NAMALWA (cell line): ENCODE data around the gene RAI1.

ENCODE experiments used
- DNase-seq: peaks from one replicate; pipeline ENCODE4 v3.0.0-alpha.2; 2015; ENCODE audit warnings: low spot score

Gene RAI1

DNA sequence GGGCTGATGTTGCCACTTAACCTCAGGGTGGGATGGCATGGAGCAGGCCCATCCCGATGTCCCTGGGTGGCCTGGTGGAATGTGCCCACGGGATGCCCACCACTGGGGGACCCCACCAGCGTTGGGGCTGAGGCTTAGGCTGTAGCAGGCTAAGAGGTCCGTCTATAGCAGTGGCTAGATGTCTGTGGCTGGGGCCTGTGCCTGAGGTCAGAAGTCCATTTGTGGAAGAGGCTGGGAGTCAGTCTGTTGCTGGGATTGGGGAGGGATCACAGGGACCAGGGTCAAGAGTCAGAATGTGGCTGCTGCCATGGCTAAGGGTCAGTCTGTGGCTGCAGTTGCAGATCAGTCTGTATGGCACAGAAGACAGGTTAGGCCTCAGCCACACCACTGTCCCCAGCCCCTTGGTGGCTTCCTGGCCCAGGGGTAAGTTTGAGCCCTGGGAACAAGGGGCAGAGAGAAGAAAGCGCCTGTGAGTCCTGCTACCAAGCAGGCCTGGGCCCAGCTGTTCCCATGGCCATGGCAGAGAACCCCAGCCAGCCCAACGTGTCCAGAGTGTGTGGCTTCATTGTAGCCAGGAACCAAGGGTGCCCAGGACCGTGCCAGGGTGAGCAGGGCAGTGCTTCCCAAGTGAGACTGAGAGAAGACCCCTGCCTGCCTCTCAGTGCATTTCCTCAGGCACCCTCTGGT, 35.7 kb downstream of the RAI1 start:
- no peak for DNase-seq

DNA sequence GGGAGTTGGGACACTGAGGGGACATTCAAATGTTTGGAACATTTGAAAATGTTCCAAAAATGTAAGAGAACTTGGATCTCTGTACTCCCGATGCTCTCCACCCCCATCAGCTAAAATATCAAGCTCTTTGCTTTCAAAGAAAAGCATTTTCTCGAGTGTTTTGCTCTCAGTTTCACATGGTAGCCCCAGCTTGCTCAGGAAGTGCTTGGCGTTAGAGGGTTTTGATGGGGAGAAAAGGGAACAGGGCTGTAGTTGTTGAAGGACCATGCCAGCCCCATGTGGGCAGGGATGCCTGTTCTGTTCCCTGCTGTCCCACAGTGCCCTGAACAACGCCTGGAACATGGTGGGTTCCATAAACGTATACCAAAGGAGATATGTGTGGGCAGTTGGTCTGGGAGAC, 37.0 kb downstream of the RAI1 start:
- no peak for DNase-seq

DNA sequence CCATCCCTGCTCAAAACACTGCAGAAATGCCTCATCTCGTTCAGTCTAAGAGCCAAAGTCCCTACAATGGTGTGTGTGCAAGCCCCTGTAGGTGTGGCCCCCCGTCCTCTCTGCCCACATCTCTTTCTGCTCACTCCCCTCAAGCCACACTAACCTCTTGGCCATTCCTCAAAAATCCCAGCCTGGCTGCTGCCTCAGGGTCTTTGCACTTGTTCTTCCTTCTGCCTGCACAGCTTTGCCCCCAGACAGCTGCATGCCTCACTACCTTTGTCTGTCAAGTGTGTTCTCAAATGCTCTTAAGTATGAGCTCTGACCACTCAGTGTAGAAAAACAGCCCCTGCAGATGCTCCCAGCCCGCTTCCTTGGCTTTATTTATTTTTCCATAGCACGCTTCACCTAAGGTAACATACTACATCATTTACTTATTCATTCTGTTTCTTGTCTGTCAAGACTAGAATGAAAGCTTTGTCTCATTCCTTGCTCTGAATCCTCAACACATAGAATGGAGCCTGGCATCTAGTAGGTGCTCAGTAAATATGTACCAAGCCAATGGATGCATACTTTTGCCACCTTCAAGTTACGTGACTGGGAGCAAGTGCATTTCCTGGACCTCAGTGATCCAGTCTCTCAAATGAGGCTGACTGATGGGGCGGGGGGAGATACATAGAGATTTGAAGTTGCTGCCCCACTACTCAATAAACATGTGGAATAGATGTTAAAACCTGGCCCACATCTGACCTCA, 38.1 kb downstream of the RAI1 start:
- no peak for DNase-seq

DNA sequence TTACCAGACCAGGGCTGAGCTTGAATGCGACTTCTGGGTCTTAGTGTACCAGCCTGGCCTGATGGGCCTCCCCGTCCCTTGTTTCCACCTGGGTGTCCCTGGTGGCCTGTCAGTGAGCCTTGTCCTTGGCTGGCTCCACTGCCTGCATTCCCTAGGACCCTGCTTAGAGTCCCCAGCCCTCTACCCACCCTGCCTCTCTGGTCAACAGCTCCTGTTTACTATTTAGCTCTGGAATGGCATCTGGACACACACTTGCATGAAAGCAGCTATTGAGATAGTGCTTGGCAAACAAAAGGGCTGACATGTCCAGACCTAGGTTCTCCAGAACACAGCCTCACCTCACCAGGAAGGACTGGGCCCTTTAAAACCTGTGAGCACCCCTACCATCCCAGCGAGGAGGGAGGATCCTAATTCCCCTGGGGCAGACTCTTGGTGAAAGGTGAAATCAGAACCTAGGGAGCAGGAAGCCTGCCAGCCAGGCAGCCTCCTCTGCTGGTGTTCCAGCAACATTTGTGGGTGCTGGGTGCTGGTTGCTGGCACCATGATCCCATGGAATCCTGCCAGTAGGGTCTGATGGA, 38.8 kb downstream of the RAI1 start:
- no peak for DNase-seq

DNA sequence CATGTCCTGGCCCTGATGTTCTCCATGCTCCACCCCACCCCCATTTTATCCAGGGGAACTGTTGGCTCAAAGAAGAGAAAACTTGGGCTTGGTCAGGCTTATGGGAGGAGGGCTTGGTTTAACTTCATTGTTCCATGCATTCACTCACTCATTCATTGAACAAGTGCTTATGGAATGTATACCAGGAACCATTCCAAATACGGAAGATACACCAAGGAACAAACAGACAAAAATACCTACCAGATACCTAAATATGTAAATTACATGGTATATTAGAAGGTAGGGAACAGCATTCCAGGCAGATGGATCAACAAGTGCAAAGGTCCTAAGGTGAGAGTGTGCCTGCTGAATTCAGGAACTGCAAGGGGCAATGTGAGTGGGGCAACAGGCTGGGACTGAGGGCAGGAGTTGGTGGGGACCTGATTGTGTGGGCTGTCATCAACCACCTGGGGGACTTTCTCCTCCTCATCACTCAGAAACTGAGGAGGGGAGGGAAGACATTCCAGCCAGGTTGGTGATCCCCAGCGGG, 39.9 kb downstream of the RAI1 start:
- no peak for DNase-seq

DNA sequence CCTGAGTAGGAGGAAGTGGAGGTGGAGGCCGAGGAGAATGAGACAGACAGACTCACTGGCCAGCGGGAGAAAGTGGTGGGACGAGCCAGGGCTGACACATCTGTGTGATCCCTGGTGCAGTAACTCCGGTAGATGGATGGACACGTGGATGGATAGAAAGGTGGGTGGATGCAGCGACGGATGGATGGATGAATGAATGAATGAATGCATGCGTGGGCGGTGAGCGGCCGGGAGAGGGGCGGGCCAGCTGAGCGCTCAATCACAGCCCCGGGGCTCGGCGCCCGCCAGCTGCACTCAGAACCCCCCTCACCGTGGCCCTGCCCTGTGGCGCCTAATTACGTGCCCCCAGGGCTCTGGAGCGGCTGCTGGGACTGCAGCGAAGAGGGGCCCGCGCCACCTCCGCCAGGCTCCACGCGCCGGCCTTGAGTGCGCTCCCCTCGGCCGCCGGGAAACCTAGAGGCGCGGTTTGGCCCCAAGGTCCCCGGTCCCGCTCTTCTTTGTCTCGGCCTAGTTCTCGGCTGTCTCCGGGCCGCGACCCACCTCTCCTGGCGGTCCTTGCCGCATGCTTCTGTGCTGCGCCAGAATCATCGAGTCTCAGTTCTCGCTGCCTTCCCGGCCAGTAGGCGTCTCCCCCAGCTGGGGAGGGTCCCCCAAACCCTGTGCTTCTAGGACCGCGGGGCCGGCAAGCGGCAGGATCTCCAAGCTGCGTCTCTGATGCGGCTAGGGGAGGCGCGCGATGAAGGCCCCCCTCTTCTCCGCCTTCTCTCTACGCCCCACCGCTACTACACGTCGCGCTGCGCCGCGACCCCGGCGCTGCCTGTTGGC, 41.0 kb downstream of the RAI1 start:
- DNase-seq: no peak

DNA sequence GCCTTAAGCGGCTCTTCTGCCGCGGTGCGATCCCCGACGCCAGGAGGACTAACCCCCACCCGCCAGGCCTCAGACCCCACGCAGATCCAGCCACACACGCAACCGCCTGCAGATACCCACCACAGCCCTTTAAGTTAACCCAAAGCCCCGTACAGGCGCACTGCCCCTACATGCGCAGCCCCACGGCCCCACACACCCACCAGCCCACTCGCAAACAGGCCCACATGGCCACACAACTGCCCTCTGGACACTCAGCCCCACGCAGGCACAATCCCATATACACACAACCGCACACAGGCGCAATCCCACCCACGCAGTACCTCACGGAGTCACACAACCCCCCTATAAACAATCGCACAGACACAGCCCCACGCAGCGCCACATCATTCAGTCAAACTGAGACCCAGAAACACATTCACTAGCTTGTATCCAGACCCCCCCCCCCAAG, 41.7 kb downstream of the RAI1 start:
- DNase-seq: no peak

DNA sequence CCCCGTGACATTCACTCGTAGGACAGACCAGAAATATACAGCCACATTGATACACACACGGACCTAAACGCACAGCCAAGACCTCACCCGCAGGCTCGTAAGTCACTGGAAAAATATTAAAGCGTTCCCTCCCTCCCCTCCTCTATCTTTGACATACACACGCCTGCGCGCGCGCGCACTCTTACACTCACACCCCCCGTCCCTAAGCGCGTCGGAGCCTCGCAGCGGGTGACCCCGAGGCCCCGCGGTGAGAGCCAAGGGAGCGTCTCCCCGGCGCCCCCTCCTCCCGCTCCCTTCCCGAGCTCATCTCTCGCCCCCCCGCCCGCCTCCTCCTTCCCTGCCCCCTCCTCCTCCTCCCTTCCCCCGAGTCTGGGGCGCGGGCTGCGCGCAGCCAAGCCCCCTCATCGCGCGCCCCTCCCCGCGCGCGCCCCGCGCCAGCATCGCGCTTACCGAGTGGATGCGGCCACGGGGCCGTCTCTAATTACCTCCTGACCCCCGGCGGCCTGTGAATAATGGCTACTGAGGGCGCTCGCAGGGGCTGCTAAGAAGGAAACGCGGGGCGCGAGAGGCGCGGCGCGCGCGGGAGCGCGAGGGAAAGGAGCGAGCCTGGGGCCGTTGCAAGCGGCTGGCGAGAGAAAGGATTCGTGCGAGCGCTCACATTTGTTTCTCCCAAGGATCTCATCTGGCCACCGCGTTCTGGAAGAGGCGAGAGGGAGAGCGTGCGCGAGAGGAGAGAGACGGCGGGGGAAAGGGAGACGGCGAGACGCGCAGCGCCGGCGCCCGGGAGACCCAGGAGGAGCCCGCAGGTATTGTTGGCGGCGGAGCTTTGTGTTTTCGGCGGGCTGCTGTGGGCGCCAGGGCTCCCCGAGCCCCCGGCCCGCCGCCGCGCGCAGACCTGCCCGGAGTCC, 42.4 kb downstream of the RAI1 start:
- DNase-seq: no peak

DNA sequence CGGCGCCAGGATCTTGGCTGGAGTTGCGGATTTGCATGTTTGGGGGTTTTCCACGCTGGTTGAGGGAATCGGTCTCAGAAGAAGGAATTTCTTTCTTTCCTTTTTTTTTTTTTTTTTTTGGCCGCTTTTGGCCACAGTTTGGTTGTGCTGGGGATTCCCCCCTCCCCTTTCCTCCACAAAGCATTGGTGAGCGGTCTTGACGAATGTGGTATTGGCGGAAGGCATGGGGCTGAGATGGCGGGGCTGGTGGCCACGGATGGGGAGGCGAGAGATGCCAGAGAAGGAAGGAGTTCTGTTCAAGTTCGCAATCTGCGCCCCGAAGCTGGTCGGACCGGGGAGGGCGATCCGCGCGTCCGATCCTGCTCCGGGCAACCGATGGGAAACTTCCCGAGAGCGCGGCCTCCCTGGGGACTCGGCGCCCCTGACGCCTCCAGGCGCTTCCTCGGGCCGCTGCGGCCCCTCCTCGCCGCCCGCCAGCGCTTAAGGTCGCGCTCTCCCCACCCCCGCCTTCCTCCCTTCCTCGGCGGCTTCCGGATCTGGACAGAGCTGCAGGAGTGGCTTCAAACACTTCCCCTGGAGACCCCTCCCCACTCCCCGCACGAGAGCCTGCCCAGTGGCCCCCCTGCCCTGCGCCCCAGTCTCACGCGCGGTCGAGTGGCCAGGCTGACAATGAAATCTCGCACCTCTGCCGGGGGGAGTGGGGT, 43.2 kb downstream of the RAI1 start:
- DNase-seq: no peak

DNA sequence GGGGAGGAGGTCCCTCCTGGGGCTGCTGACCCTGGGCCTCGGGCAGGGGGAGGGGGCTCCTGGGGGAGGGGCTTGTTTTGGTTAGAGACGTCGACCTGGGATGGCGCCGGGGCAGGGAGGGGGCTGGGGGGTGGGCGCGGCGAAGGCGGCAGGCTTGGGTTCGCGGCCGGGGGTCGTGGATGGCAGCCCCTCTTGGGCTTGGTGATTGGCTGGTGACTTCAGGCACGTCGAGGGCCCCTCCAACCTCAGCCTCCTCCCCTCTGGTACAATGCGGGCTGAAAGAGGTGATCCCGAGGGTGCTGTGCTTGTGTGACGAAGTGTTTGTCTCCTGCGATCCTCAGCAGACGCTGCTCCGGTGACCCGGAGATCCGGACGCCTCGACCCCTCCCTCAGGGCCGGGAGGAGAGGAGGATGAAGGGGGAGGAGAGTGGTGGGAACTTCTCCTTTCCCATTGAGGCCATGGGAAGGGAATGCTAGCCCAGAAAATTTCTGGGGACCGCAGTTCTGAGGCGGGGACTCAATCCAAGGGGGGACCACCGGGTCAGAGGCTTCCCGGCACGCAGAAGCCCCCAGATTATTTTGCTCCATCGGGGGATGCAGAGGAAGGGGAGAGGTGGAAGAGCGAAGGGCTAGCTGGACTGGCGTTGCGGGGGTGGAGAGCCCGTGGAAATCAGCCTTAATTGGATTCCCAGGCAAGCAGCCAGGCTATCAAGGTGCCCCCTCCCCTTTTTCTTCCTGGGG, 43.9 kb downstream of the RAI1 start:
- DNase-seq: no peak

DNA sequence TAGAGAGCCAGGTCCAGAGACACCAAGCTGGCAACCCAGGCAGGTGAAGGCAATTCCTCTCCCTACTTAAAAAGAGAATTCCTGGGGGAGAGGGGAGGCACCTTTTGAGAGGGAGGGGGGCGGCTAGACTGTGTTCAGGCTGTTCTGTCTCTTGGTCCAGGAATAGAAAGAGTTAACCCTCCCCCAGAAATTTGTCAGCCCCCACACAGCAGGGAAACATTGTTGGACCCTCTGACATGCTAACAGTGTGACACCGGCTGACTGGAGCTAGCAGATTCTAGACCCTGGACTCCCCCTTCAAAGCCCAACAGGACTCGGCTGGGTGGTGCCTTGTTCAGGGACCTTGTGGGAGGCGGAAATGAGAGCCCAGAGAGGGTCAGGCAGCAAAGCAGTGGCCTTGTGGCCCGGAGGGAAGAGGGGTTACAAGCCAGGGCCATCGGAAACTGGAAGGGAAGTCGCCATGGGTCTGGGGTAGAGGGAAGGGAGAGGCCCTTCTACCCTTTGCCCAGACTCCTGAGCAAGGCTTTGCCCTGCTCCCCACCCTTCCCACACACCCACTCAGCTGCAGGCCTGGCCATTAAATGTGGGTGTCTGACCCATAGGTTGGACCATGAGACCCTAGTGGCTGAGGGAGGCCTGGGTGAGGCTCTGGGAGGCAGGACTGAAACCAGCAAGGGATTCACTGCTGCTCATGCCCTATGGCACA, 44.6 kb downstream of the RAI1 start:
- no peak for DNase-seq

DNA sequence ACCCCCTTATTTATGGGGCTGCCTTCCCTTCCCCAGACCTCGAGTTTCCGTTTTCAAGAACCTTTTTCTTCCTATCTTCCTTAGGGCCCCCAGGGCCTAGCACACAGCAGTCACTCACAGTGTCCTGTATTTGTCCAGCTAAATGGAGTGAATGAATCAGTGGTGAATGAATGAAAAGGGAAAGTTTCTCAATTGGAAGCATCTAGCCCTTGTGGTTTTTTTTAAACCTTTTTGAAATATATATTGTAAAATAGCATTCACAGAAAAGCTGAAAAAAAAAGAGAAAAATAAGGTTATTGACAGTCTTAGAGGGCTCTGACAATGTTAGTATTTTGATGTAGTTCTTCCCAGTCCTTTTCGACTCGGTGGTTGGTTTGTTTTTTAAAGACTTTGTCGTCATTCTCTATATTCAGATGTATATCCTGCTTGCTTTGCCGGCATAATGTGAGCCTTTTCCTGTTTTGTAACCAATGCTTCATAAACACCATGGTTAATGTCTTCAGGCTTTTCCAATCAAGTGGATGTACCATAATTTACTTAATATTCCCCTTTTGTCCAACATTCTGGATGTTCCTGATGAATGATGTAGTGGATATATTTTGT, 45.3 kb downstream of the RAI1 start:
- DNase-seq: no peak

DNA sequence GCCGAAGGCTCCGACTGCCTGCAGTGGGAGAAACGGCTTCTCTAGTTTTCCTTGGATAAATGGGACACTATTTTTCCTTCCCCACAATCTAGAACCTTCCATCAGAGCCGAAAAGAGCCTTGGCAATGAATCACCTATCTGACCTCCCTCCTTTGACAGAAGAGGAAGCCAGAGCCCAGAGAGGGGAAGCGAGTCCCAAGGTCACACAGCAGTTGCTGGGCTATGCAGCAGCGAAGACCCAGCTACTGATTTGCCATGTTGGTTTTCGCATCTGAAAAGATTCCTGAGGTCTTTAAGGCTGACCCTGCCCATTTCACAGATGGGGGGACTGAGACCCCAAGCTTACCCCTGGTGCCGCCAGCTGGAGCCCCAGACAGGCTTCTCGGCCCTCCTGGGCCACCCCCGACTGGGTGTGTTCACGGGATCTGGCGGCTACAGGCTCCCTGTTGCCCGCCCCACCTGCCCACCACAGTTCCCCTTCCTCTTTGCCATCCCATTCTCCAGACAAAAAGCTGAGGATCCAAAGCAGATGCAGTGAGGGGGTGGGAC, 45.9 kb downstream of the RAI1 start:
- no peak for DNase-seq

DNA sequence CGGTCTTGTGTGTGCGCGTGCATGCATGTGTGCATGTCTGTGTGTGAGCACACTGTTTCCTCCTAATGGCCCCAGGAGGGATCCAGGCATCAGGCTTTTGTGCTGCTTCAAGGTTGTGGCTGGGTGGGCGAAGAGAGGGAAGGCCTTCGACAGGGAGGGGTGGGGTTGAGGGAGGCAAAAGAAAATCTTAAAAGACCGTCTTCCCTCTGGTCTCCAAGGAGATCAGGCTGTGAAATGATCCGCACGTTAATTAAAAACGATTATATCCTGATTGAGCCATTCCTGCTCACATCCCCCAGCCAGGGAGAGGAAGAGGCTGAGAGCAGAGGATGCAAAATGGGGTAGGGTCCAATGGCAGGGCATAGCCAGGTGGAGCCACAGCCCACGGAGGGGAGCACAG, 46.9 kb downstream of the RAI1 start:
- no peak for DNase-seq

DNA sequence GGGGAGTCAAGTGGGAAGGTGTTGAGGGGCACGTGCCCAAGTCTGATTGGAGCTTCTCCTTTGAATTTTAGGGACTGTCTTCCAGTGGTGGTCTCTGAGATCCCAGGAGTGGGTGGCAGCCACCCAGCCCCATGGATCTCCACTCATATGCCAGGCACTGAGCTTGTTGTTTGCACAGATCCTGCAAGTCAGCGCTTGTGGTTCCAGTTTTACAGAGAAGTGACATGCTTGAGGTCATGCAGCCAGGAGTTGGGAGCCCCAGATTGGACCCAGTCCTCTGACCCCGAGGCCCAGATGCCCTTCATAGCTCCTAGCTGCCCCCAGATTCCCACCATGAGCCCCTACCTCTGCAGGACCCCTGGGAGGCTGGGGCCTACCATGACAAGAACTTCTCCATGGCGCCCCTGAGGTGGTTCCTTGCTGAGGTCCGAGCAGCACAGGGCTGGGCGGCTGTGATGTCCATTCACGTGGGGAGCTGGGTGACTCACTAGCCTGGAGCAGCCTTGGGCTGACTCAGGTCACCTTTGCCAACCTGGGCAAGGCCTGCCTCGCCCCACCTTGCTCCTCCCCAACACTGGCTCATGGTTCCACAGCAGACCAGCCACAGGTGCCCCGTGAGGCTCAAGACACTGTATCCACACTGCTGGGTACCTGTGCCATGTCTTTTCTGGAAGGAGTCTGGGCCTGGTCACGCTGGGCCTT, 47.4 kb downstream of the RAI1 start:
- DNase-seq: no peak

DNA sequence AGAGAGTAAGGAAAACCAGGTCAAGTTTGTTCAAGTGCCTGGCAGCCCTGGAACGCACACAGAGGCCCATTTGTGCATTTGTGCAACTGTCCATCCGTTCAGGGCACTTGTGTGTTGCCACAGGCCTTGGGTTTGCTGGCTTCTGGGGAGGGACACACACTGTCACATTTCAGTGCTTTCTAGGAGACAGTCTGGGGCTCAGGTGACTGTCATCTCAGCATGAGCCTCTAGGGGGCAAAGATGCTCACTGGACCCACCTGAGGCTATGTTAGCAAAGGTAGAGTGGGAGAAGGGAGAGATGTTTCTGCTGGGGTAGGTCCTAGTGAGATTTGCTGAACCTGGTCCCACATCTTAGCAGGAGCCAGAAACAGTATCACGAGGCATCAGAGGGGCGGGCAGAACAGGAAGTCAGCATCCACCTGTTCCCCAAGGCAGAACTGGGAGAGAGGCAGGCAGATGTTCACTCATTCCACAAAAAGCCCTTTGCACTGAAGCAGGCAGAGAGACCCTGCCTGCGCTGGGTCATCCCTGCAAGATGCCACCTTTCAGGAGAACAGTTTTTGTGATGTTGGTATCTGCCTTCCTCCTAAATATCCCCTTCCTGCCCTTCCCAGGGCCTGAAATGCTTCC, 48.5 kb downstream of the RAI1 start:
- peak; percentile 51 for DNase-seq

DNA sequence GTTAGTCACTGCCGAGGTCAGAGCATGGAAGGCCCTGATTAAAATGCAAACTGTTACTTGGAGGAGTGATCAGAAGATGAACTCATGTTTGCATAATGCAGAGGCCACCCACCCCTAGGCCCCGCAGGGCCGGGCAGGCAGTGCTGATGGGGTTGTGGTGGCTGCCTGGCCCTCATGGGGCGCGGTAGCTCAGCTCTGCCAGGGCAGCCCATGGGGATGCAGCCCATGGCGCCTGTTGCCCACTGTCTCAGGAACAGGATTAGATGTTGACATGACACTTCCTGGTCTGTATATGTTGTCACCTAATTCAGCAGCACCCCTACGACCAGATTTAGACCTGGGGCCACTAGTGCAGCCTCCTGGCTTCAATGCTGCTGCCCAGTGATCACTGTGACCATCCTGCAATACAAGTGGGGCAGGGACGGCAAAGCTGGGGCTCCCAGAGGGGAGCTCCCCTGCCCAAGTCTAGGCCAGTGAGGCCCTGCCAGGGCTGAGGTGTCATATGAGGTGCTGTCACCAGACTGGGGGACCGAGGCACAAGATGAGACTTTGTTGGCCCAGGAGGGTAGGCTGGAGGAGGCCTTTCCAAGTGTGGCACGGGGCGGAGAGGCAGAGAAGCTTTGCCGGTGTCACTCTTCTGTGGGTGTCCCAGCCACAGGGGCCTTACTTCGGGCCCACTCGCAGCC, 49.1 kb downstream of the RAI1 start:
- no peak for DNase-seq
